ENCODE data around the gene STT3A.
"Not testable (repeated sequence)": the region's sequence is repeated elsewhere in the genome, so short reads cannot be mapped to it uniquely, and the experiment has no call there.

STT3A gene

DNA sequence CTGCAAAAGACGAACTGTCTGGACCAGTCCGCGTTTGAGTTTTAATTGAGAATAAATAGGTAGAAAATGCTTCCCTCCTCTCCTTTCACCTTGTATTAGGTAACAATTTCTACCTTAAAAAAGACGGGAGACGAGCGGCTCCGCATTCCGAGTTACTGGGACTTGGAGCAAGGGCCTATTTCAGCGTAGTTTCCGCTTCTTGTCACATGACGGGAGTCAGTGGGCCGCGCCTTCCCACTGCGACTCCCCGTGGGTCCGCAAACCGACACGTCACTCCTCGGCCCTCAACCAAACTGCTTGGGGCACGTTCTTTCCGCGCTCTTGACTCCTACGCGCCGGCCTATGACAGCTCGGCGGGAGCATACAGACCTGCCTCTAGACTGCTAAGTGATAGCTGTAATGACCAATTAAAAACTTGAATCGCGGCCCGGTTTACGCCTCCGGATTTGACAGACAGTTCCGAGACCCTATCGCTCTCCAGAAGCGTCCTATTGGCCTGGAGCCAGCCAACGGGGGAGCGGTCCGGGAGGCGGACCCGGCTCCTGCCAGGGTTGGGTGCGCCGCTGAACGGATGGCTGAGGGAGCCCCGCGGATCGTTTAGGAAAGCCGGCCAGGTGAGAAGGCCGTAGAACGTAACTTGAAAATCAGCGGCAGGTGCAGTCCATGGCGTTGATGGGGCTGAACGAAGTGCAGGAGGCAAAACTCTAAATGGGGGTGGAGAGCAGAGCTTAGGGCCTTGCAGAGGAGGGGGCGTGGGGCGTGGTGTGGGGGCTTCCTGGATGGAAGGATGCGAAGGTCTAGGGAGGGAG, at the start of gene STT3A:
Gene STT3A (plus strand): TSS at position 548 of the 809 bp plus-strand sequence. CDS start 3,064 bp downstream, outside the sequence.
- peak; percentile 100 for DNase-seq (ENCODE audit: low spot score)

DNA sequence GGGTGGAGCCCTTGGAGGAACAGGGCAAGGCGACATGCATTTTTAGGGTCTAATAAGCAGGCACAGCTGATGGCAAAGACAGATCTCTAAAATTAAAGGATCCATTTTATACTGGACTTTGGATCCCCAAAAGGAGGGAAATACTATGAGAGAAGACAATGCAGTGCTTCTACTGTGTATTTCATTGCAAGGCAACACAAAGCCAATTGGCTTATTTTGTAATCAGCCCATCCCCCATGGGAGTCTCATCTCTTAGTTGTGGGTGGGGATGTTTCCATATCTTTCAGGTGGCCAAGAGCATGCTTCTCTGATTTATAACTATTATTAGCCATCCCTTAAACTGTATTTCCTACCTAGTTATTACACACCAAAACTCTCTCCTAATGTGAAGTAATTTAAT, 41.9 kb upstream of the STT3A start:
- no peak for DNase-seq (ENCODE audit: low spot score)

DNA sequence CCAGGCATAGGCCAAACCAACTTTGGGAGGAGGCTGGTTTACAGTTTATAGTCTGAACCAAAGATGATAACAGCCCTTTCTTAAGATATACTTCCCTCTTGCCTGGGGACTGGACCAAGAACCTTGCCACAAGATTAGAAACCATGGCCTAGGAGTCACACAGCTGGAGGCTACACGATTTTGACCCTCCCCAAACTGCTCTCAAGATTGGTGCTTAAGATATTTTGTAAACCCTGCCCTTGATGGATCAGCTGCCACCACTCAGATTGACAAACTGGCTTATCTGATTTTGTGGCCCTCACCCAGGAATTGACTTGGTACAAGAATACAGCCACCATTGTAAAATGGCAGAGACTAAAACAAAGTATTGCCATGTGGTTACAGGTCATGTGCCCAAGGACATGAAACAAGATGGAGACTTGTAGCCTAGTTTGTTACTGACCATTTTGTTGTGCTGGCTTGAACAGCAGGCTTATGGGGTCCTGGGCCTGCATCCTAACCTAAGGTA, 40.8 kb upstream of the STT3A start:
- no peak for DNase-seq (ENCODE audit: low spot score)

DNA sequence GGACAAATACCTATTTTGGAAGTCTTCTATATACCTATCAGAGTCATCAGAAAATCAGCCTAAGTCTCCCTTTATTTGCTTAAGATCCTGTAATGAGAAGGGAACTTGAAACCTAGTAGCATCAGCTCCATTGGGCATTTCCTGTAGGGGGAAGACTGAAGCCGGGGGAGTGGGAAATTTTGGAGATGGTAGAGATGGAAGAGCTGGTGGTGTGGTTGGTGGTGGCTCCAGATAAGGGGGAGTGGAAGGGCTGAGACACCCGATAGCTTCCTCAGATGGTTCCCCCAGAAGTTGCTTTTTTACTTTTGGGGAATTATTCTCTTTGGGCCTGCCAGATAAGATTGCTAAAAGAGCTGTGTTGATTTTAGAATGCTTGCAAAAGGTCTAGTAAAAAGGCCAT, 39.7 kb upstream of the STT3A start:
- DNase-seq (ENCODE audit: low spot score) = no peak

DNA sequence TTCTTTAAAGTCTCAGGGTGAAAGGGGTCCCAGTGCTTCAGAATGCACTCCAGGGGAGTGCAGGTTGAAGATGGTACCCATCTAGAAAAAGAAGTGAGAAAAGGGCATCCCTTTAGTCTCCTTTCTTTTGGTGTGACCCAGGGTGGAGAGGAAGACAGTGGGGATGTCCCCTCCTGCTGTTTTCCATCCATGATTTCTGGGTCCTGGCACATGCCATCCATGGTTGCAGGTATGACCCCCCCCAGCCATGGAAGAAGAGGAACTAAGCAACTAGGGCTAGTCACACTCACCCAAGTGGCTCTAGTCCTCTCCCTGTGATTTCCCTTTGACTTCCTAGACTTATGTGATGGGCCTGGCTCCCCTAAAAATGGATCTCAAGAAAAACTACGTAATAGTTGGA, 39.3 kb upstream of the STT3A start:
- no peak for DNase-seq (ENCODE audit: low spot score)

DNA sequence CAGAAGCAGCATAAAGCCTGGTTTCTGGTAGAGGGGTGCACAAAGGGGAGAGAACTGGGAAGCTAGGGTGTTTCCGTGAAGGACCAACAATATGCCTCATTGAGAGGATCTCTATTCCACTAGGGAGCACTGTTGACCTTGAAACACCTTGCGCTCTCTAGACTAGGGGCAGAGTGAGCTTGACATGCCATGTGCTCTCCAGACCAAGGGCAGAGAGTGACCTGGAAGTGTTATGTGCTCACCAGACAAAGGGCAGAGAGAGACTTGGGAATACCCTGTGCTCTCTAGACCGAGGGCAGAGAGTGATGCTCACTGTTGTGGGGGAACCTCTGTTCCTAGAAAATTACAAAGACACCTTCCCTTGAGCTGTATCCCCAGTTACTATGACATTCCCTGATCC, 38.6 kb upstream of the STT3A start:
- DNase-seq (ENCODE audit: low spot score) = no peak

DNA sequence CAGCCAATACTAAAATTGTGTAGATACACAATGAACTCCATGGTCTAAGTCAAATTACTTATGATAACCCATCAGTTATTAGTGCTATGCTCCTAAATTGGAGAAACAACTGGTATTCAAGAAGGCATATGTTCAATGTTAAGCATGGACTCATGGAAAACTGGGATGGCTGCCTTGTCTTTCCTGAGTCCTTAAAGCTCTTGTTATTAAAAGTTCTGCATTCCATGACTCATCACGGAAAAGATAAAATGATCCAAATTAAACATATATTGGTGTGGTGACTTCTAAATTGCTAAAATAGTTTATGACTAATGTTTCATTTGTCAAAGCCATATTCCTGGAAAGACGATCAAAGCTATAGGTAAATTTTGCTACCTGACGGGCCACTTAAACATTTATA, 32.8 kb upstream of the STT3A start:
- DNase-seq (ENCODE audit: low spot score) = no peak

DNA sequence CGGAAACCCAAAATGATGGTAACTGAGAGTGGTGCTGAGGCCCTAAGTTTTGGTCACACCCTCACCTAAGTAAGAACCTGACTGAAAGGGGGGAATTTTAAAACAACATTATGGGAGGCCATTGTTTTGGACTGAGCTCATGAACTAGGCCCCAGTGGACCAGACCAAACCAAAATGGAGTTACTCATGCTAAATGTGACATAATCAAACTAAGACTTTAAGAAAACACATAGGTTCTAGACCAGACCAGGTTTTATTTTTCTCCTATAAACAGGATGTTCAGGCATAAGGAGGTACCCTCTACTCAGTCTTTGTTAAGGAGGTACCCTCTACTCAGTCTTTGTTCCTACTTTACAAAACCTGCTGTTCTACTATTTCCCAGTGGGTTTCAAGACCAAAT, 30.7 kb upstream of the STT3A start:
- no peak for DNase-seq (ENCODE audit: low spot score)

DNA sequence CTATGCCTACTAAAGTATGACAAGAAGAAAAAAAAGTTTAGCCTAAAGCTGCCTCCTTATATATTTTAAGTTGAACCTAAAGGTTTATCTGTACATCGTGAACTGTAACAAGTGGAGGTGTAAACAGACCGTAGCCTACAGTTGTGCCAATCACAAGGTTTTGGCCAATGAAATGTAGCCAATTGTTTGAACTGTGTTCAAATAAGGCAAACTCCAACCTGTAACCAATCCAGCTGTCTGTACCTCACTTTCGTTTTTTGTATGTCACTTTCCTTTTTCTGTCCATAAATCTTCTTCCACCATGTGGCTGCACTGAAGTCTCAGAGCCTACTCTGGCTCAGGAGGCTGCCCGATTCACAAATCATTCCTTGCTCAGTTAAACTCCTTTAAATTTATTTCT, 30.2 kb upstream of the STT3A start:
- no peak for DNase-seq (ENCODE audit: low spot score)

DNA sequence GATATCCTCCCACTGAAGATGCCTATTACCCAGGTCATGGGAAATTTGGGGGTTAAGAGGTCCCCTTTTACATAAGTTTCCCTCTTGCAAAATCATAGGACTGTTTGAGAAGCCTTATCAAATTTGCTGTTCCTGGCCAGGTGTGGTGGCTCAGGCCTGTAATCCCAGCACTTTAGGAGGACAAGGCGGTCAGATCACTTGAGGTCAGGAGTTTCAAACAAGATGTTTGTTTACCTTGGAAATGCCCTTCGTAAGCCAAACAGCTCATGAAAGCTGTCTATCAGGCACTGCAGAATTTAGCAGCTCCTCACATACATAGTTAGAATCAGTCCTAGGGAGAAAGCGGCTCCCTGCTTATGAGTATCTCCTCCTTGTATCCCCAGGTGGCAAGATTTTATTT, 28.3 kb upstream of the STT3A start:
- no peak for DNase-seq (ENCODE audit: low spot score)

DNA sequence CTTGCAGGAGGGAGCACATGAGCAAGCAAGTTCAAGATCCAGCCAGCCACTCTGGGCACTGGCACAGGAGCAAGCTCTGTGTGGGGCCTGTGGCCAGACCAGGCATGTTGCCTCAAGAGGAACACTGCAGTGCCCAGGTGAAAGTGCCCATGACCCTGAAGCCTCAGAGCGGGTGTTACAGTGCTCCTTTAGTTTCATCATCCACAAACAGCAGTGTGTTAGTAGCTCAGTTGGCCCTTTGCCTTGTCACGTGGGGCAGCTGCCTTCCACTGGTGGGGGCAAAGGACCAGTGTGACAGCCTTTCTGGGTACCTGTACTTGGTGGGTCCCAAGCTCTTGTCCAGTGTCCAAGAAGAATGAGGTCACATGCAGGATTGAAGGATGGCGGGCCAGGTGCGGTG, 26.4 kb upstream of the STT3A start:
- no peak for DNase-seq (ENCODE audit: low spot score)

DNA sequence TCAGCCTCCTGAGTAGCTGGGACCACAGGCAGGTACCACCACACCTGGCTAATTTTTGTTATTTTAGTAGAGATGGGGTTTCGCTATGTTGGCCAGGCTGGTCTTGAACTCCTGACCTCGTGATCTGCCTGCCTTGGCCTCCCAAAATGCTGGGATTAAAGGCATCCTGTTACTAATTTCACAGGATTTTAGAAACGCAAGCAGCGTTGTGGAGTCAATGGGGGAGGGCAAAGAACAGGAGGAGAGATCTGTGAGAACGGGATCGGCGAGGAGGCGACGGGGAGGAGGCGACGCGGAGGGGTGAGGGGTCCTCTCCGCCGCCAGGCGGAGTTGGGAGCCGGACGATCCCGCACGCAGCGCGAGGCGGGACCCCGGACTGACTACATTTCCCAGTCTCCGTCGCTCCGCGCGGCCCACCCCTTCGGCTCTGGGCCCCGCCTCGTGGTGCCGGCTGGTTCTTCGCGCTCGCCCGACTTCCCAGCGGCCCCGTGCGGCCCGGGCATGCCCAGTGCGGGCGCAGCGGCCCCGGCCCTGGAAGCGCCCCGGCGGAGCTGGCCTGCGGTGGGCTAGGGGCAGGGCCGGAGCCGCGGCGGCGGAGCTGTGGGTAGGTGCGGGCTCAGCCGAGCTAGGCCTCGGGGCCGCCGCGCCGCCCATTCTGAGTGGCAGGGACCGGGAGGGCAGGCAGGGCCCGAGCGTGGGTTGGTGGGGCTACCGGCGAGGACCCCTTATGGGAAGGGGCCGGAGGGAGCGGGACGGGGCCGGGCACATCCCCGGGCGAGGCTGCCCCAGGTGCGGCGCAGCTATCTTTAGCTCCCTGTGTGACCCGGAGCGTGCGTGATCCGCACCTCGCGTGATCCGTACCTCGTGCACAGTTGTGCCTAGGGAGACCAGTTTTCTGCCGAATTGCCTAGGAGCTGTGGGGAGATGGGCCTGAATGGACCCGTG, 23.4 kb upstream of the STT3A start, which contains the start of gene EI24:
Gene EI24 (plus strand): TSS at position 508 of the 945 bp plus-strand sequence. CDS start 3,051 bp downstream, outside the sequence.
- DNase-seq (ENCODE audit: low spot score) = peak; percentile 88

DNA sequence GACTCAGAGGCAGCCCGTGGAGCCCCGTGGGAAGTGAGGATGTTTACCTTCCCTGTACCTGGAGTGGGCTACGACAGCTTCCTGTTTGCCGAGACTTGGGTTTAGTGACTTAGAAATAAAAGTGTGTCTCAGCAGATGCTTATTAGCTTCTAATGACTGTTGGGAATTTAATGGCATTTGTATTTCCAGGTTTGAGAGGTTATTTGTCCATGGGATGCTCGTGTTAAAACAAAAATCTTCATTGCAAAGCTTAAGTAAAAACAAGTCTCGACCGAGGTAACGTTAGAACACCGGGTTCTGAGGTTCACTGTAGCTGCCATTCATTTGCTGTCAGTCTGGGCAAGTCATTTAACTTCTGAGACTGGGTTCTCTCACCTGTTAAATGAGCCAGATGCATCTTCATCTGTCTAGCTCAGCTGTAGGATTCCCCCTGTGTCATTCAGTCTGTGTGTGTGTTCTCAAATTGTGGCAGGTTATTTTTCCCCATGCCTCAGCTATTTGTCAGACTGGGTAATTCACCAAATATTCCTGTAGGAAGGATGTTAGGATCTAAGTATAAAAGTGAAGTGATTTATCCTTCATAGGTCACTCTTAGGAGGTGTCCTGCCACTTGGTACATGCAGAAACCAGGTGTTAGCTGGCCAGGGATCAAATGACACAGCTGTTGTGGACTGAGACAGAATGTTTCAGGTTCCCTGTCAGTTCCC, 22.6 kb upstream of the STT3A start:
- DNase-seq (ENCODE audit: low spot score) = no peak

DNA sequence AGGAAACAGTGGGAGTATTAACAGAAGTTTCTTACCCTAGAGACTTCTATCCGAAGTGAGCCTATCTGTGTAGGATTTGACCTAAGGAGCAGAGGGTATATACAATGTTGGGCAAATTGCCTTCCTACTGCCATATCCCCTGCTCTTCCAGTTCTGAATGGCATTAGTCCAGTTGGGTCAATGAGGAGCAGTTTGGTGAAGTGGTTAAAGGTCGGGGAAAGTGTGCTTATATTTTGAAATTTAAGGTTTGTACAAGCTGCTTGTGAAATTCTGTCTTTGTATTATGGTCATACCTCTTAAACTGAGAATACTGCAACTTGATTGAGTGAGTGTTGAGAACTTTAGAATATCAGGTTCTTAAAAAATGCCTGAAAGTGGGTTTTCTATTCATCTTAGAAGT, 21.7 kb upstream of the STT3A start:
- no peak for DNase-seq (ENCODE audit: low spot score)

DNA sequence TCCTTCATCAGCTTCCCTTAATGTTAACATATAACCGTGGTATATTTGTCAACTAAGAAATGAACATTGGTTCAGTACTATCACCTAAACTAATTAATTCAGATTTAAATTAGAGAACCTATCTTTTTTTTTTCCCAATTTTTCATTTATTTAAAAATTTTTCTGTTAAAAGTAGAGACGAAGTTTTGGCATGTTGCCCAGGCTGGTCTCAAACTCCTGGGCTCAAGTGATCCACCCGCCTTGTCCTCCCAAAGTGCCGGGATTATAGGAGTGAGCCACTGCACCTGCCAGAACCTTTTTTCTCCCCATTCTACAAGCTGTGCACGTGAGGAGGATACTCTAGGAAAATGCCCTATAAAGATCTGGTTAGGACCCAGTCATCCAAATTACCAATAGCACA, 19.7 kb upstream of the STT3A start:
- no peak for DNase-seq (ENCODE audit: low spot score)

DNA sequence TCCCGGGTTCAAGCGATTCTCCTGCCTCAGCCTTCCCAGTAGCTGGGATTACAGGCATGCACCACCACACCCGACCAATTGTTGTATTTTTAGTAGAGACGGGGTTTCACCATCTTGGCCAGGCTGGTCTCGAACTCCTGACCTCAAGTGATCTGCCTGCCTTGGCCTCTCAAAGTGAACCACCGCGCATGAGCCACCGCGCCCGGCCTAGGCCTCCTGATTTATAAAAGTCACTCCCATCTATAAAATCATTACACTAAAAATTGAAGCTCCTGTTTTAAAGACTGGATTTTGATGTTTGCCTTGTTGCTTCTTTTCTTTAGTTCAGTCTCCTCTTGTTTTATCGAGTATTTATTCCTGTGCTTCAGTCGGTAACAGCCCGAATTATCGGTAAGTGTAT, 15.5 kb upstream of the STT3A start:
- not testable (repeated sequence) for DNase-seq (ENCODE audit: low spot score)

DNA sequence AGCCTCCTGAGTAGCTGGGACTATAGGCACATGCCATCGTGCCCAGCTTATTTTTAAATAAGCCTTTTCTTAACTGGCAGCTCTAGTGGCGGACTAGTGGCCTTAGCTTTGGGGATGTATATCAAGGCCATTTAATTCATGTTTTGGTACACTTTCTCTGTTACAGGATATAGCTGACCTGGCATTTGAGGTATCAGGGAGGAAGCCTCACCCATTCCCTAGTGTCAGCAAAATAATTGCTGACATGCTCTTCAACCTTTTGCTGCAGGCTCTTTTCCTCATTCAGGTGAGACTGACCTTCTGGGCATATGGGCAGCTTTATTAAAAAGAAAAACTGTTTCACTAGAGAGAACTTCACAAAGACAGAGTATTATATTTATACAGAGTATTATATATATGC, 13.9 kb upstream of the STT3A start:
- no peak for DNase-seq (ENCODE audit: low spot score)

DNA sequence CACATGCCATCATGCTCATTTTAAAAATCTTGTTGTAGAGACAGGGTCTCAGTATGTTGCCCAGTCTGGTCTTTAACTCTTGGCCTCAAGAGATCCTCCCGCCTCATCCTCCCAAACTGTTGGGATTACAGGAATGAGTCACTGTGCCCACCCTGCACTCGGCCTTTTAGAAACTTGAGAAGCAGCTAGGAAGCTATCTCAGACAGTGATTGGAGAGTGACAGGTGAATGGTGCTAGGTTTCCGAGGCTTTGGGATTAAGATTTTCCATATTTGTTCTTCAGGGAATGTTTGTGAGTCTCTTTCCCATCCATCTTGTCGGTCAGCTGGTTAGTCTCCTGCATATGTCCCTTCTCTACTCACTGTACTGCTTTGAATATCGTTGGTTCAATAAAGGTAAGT, 12.8 kb upstream of the STT3A start:
- no peak for DNase-seq (ENCODE audit: low spot score)

DNA sequence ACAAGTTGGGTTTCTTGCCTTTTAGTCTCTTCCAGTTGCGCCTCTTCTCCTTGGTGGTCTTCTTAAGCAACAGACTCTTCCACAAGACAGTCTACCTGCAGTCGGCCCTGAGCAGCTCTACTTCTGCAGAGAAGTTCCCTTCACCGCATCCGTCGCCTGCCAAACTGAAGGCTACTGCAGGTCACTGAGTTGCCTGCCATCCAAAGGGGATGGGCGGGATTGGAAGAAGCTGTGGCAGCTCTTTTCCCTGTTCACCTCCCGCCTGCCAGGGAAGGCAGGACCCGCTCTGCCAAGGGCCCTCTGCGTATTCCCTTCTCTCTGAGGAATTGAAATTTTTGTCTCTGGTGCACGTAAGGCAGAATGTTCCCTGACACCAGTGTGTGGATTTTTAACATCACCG, 9.2 kb upstream of the STT3A start:
- no peak for DNase-seq (ENCODE audit: low spot score)

DNA sequence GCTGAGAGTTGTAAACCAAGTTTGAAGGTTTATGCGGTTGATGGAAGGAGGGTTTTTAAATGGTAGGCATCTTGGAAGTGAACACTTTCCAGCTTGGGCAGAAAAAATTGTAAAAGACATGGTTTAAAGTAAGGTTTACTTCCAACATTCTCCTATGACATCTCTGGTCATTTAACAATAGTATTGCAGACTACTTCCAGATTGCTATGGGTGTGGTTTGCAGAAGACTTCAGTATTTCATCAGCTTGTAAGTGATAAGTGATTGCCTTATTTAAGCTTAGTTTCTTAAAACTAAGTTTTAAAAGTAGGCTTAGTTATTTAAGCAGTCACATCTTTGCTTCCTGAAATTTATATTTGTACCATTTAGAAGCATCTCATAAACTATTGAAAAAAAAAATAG, 7.2 kb upstream of the STT3A start:
- no peak for DNase-seq (ENCODE audit: low spot score)

DNA sequence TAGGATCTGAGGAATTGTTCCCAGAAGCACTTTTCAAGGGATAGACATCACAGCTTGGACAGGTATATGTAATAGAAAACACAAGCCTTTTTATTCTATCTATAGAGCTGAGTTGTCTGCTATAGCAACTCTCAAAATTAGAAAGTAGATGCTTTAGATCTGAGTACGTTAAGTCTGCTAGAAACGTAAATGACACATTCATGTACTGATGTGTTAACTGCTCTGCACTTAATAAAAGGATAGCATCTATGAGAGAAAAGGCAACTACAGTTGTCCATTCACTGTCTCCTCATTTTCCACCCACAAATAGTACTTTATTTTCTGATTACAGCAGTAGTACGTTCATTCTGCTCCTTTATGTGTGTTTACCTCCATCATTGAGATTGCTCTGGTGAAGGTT, 6.0 kb upstream of the STT3A start:
- DNase-seq (ENCODE audit: low spot score) = no peak

DNA sequence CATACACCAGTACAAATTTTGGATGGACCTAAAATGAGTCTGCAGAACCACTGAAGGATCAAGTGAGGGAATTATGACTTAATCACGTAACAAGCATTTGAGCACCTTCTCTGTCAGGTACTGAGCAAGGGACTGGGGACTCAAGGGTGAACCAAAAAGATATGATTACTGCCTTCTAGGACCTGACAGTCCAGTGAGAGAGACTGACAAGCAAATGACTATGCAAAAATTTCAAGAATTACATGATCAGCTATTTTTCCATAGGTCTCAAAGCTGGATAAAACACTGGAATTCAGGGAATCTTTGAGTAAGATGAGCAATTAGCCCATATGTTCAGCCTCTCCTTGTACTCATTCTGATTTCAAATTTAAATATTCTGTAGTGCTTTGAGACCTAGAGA, 5.2 kb upstream of the STT3A start:
- no peak for DNase-seq (ENCODE audit: low spot score)
